Upper lobe of left lung (tissue), 6 donors: ENCODE data around the gene SACM1L. TPM values are rescaled to one million over a fixed set of nuclear protein-coding genes. Genes with fewer than 3 reads are reported as not detected.
A peak's percentile ranks its signal among the peaks of the same experiment; 100 is the strongest.

Experiments used
- ATAC-seq, 2 donors: fragments of 200-7000 bp; cut with Tn5 transposase; one replicate each; pipeline ENCODE4 v1.9.1; 2022; ENCODE audit warnings: mild to moderate bottlenecking in 2 of 2, moderate library complexity in 2 of 2; ENCODE audit not compliant: low FRiP score in 2 of 2
- DNase-seq, 2 donors: peaks; one replicate each; pipeline ENCODE4 v3.0.0-alpha.2; 2019 to 2020
- H3K27ac ChIP-seq, 4 donors: fragments of 200-600 bp; sonication (generic); one replicate each; pipeline ENCODE4 v1.5.1; 2016 to 2019
- H3K27me3 ChIP-seq, 4 donors: fragments of 200-600 bp; sonication (generic); one replicate each; pipeline ENCODE4 v1.5.1; 2017 to 2019
- H3K36me3 ChIP-seq, 4 donors: fragments of 200-600 bp; sonication (generic); one replicate each; pipeline ENCODE4 v1.5.1; 2016 to 2019
- H3K4me1 ChIP-seq, 4 donors: fragments of 200-600 bp; sonication (generic); one replicate each; pipeline ENCODE4 v1.5.1; 2018 to 2019
- H3K4me3 ChIP-seq, 4 donors: fragments of 200-600 bp; sonication (generic); one replicate each; pipeline ENCODE4 v1.5.1; 2017 to 2019; ENCODE audit warnings: mild to moderate bottlenecking in 2 of 4, moderate library complexity in 1 of 4
- H3K9me3 ChIP-seq, 4 donors: fragments of 200-600 bp; sonication (generic); one replicate each; pipeline ENCODE4 v1.5.1; 2018 to 2019
- EP300 ChIP-seq, 4 donors: sonication (generic); formaldehyde crosslinking; IDR thresholded peaks; one replicate each; pipeline ENCODE4 v1.5.1; 2017; ENCODE audit warnings: antibody characterized with exemption in 4 of 4, control low read depth in 2 of 4
- POLR2A ChIP-seq, 4 donors: fragments of 450-650 bp; IDR thresholded peaks; one replicate each; pipeline ENCODE4 v1.5.1; 2016 to 2017; ENCODE audit warnings: antibody characterized with exemption in 4 of 4, mild to moderate bottlenecking in 2 of 4
- POLR2AphosphoS5 ChIP-seq, 2 donors: sonication (generic); formaldehyde crosslinking; IDR thresholded peaks; one replicate each; pipeline ENCODE4 v1.5.1; 2017; ENCODE audit warnings: antibody characterized with exemption in 2 of 2
- WGBS, 2 donors: methylation state at CpG; one replicate each; pipeline ENCODE4 v1.1.5; 2017 to 2018; 5-methylcytosine and 5-hydroxymethylcytosine counted together
- total RNA-seq, 6 donors: library from RNA; depleted of rRNA in 4 of 6; stranded (reverse); fragments of >200 nt in 4 of 6; gene quantifications; one replicate each; pipeline versions ENCODE4 v1.1.0 to v1.2.1, GENCODE V29; 2016 to 2021
- TF ChIP-seq, protein P1 (sequence below), 6 experiments: fragments of 450-650 bp in 4 of 6; fragments of 200-600 bp in 2 of 6; sonication (generic) in 2 of 6; IDR thresholded peaks; one replicate each; pipeline ENCODE4 v1.5.1; 2016 to 2019; ENCODE audit warnings: antibody characterized with exemption in 6 of 6
- donor health status: DM: no; HTN: no; CAD: no; lungs with moderate emphysema.
- donor health status: DM: no; HTN: yes; CAD: no; lungs with severe emphysema.

The SACM1L gene
- total RNA-seq, 6 donors from 2014 or later: 29.9 to 102 (median 63.9) TPM

GRCh38 chr3:45642731-45643152 is 46.5 kb upstream of the SACM1L start:
- peak; percentile 82 to 91 for DNase-seq
- ATAC-seq: peak; percentile 71 to 92
- H3K27ac ChIP-seq: peak overlapping the region; percentile 46 to 87 (median 76)
- peaks cover 73 to 88% (median 80%) of the 10 kb centered on the region in 4 donors for H3K4me1 ChIP-seq
- WGBS, 2 donors: 33 to 43% methylated on average over 5 to 6 of the region's 6 CpGs
- H3K27me3 ChIP-seq: no peaks in the 10 kb centered on the region
- peaks cover 0 to under 1% (median 0%) of the 10 kb centered on the region in 4 donors for H3K36me3 ChIP-seq
- TF ChIP-seq POLR2A (IDR thresholded peaks at IDR 0.05) (no peak), EP300 (IDR thresholded peaks at IDR 0.05) (peak; percentile 15 to 83 (median 66)), POLR2AphosphoS5 (IDR thresholded peaks at IDR 0.05) (peak; percentile 61 to 67)
- TF ChIP-seq, protein P1, sequence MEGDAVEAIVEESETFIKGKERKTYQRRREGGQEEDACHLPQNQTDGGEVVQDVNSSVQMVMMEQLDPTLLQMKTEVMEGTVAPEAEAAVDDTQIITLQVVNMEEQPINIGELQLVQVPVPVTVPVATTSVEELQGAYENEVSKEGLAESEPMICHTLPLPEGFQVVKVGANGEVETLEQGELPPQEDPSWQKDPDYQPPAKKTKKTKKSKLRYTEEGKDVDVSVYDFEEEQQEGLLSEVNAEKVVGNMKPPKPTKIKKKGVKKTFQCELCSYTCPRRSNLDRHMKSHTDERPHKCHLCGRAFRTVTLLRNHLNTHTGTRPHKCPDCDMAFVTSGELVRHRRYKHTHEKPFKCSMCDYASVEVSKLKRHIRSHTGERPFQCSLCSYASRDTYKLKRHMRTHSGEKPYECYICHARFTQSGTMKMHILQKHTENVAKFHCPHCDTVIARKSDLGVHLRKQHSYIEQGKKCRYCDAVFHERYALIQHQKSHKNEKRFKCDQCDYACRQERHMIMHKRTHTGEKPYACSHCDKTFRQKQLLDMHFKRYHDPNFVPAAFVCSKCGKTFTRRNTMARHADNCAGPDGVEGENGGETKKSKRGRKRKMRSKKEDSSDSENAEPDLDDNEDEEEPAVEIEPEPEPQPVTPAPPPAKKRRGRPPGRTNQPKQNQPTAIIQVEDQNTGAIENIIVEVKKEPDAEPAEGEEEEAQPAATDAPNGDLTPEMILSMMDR (IDR thresholded peaks at IDR 0.05): no peak
- H3K4me3 ChIP-seq: no peak overlapping the region
- H3K9me3 ChIP-seq: no peaks in the 10 kb centered on the region

DNA sequence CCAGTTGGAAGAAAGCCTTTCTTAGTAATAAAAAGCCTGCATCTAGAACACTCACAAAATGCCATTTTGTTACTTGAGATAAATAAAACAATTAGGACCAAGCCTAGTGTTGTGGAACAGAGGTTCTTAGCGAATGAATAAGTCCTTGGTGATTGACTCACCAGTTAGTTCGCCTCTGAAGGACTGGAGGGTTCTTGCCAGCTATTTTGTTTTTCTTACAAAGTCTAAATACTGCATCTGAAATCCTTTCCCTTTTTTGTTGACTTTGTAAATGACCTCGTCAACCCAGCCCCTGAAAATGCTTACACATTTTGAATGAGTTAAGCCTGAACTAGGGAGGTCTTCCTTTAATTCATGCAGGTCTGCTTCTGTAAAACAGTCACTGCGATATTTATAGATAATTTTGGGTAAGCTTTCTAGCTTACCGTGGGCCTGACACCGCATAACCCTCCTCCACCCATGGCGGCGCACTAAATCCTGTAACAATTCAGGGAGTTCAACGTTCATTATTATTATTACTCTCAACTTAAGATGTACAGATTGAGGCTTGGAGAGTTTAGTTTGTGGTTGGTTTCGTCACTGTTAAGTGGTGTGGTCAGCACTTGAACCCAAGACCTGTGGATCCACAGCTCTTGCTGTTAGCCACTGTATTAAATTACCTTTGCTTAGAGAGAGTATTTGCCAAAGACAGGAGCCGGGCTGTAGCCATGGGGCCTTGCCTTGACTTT is 45.0 kb upstream of the SACM1L start:
- ATAC-seq (no peak), DNase-seq (peak in 1 of 2 donors; percentile 63)
- Histone ChIP-seq H3K4me3 (no peak overlapping the region), H3K4me1 (peaks cover 69 to 84% (median 79%) of the 10 kb centered on the region in 4 donors), H3K27ac (peak overlapping the region; percentile 47 to 87 (median 76)), H3K9me3 (no peaks in the 10 kb centered on the region), H3K27me3 (no peaks in the 10 kb centered on the region), H3K36me3 (no peaks in the 10 kb centered on the region)
- 62% methylated on average over 11 of the region's 11 CpGs for WGBS, 2 donors
- TF ChIP-seq, protein P1 (IDR thresholded peaks at IDR 0.05): no peak
- peak; percentile 12 to 18 for TF ChIP-seq POLR2AphosphoS5 (IDR thresholded peaks at IDR 0.05)
- TF ChIP-seq EP300 (IDR thresholded peaks at IDR 0.05): peak in 1 of 4 donors; percentile 26
- no peak for TF ChIP-seq POLR2A (IDR thresholded peaks at IDR 0.05)

GRCh38 chr3:45644791-45645201 is 44.4 kb upstream of the SACM1L start:
- H3K4me3 ChIP-seq: no peak overlapping the region
- H3K9me3 ChIP-seq: no peaks in the 10 kb centered on the region
- H3K4me1 ChIP-seq: peaks cover 67 to 79% (median 76%) of the 10 kb centered on the region in 4 donors
- no peaks in the 10 kb centered on the region for H3K36me3 ChIP-seq
- no peak for DNase-seq
- TF ChIP-seq EP300 (IDR thresholded peaks at IDR 0.05) (no peak), POLR2AphosphoS5 (IDR thresholded peaks at IDR 0.05) (no peak), POLR2A (IDR thresholded peaks at IDR 0.05) (no peak)
- TF ChIP-seq, protein P1 (IDR thresholded peaks at IDR 0.05): no peak
- H3K27ac ChIP-seq: peak overlapping the region; percentile 47 to 87 (median 76)
- no peaks in the 10 kb centered on the region for H3K27me3 ChIP-seq
- ATAC-seq: no peak
- WGBS, 2 donors: 41 to 42% methylated on average over 5 of the region's 5 CpGs

- Histone ChIP-seq H3K36me3 (no peaks in the 10 kb centered on the region), H3K9me3 (no peaks in the 10 kb centered on the region), H3K27ac (peak overlapping the region; percentile 72 to 87 (median 82)), H3K4me1 (peaks cover 57 to 65% (median 65%) of the 10 kb centered on the region in 4 donors), H3K4me3 (no peak overlapping the region), H3K27me3 (no peaks in the 10 kb centered on the region)
- TF ChIP-seq POLR2A (IDR thresholded peaks at IDR 0.05) (peak in 1 of 4 donors; percentile 12), POLR2AphosphoS5 (IDR thresholded peaks at IDR 0.05) (no peak), EP300 (IDR thresholded peaks at IDR 0.05) (peak in 1 of 4 donors; percentile 31)
- TF ChIP-seq, protein P1 (IDR thresholded peaks at IDR 0.05): no peak
- DNase-seq: peak in 1 of 2 donors; percentile 82
- WGBS, 2 donors: 70% methylated on average over 3 to 6 of the region's 6 CpGs
- ATAC-seq: peak; percentile 7 to 57
Measured at GRCh38 chr3:45646051-45646585, 43.1 kb upstream of the SACM1L start.
